HG03066 (cell line): Measurements from ENCODE around the gene POFUT2.

Experiments used
- ATAC-seq: cut with Tn5 transposase; IDR thresholded peaks from one replicate; pipeline ENCODE4 v1.9.1; 2021; ENCODE audit warnings: low read depth; ENCODE audit not compliant: unreplicated experiment

Gene POFUT2

GRCh38 chr21:45265721-45266517 is 21.8 kb downstream of the POFUT2 start:
- no peak for ATAC-seq

- ATAC-seq: no peak
These were observed 22.7 kb downstream of the POFUT2 start for GRCh38 chr21:45264912-45265515.

GRCh38 chr21:45264146-45264911 is 23.4 kb downstream of the POFUT2 start:
- no peak for ATAC-seq

- no peak for ATAC-seq
These were observed 24.2 kb downstream of the POFUT2 start for GRCh38 chr21:45263534-45263933.

GRCh38 chr21:45262616-45263015 is 25.1 kb downstream of the POFUT2 start:
- no peak for ATAC-seq

- no peak for ATAC-seq
These were observed 25.6 kb downstream of the POFUT2 start for GRCh38 chr21:45262041-45262581.

- ATAC-seq: no peak
These were observed 26.6 kb downstream of the POFUT2 start for GRCh38 chr21:45261093-45261492.

GRCh38 chr21:45260191-45260825 is 27.4 kb downstream of the POFUT2 start:
- ATAC-seq: no peak

GRCh38 chr21:45259206-45259840 is 28.4 kb downstream of the POFUT2 start:
- no peak for ATAC-seq

GRCh38 chr21:45258466-45258865 is 29.2 kb downstream of the POFUT2 start:
- no peak for ATAC-seq

GRCh38 chr21:45257673-45258341 is 29.9 kb downstream of the POFUT2 start:
- ATAC-seq: no peak

GRCh38 chr21:45256912-45257672 is 30.6 kb downstream of the POFUT2 start:
- ATAC-seq: no peak

- no peak for ATAC-seq
These were observed 31.4 kb downstream of the POFUT2 start for GRCh38 chr21:45256021-45256911.

- no peak for ATAC-seq
These were observed 32.2 kb downstream of the POFUT2 start for GRCh38 chr21:45255381-45256020.

GRCh38 chr21:45254460-45254930 is 33.2 kb downstream of the POFUT2 start:
- ATAC-seq: no peak

GRCh38 chr21:45253633-45254459 is 33.8 kb downstream of the POFUT2 start:
- no peak for ATAC-seq

- no peak for ATAC-seq
These were observed 34.5 kb downstream of the POFUT2 start for GRCh38 chr21:45253180-45253579.
